Heart right ventricle (tissue), 16 donors: ENCODE measurements around the gene POGK. TPM values are rescaled to one million over a fixed set of nuclear protein-coding genes. Genes with fewer than 3 reads are reported as not detected.

ENCODE experiments used
- ATAC-seq, 8 donors: fragments of 200-7000 bp; cut with Tn5 transposase; one replicate each; pipeline ENCODE4 v1.9.1; 2020; ENCODE audit warnings: mild to moderate bottlenecking in 8 of 8, moderate library complexity in 8 of 8, moderate number of reproducible peaks in 1 of 8
- DNase-seq, 2 donors: peaks; one replicate each; pipeline ENCODE4 v3.0.0-alpha.2; 2020
- H3K27ac ChIP-seq, 10 donors: fragments of 200-600 bp; sonication (generic) in 2 of 10; one replicate each; pipeline versions ENCODE4 v1.5.0 to v1.8.0; 2020 to 2022; ENCODE audit warnings: mild to moderate bottlenecking in 3 of 10
- H3K27me3 ChIP-seq, 7 donors: fragments of 200-600 bp; one replicate each; pipeline ENCODE4 v1.8.0; 2021 to 2022; ENCODE audit warnings: mild to moderate bottlenecking in 2 of 7
- H3K36me3 ChIP-seq, 9 donors: fragments of 200-600 bp; sonication (generic) in 1 of 9; one replicate each; pipeline versions ENCODE4 v1.5.0 to v1.8.0; 2020 to 2022; ENCODE audit warnings: mild to moderate bottlenecking in 2 of 9
- H3K4me1 ChIP-seq, 9 donors: fragments of 200-600 bp; sonication (generic) in 1 of 9; one replicate each; pipeline versions ENCODE4 v1.5.0 to v1.8.0; 2020 to 2022; ENCODE audit warnings: mild to moderate bottlenecking in 4 of 9
- H3K4me3 ChIP-seq, 10 donors: fragments of 200-600 bp; sonication (generic) in 2 of 10; one replicate each; pipeline versions ENCODE4 v1.5.0 to v1.8.0; 2020 to 2022; ENCODE audit warnings: mild to moderate bottlenecking in 7 of 10, moderate library complexity in 2 of 10
- H3K9me3 ChIP-seq, 11 donors: fragments of 200-600 bp in 10 of 11; sonication (generic) in 2 of 11; one replicate each; pipeline versions ENCODE4 v1.5.0 to v1.8.0; 2013 to 2022; ENCODE audit warnings: mild to moderate bottlenecking in 2 of 11, control low read depth in 1 of 11, moderate library complexity in 1 of 11
- WGBS, 2 donors: extraction: QIAGEN DNeasy Blood & Tissue Kit; methylation state at CpG; one replicate each; pipeline ENCODE4 v1.1.7; 2013; ENCODE audit warnings: inconsistent platforms in 1 of 2; 5-methylcytosine and 5-hydroxymethylcytosine counted together
- intact Hi-C, 10 donors: fragments of 100-400 bp; cut with DNase I; formaldehyde crosslinking; loops; one replicate each; pipeline versions ENCODE4 v1.11.1 to v1.14.2; 2022
- polyA plus RNA-seq, 2 donors: library from polyadenylated mRNA; stranded (reverse); fragments of 200-250 nt; gene quantifications; one replicate each; pipeline ENCODE4 v1.2.3, GENCODE V29; 2013
- total RNA-seq, 10 donors: library from RNA; stranded (reverse); fragmentation: NEBNext Ultra II Directional in 3 of 10; extraction: Animal tissue kit (Norgen Biotek cat#: 25700) in 3 of 10; gene quantifications; one replicate each; pipeline versions ENCODE4 v1.2.1 to v1.2.4, GENCODE V29; 2021 to 2023
- TF ChIP-seq, protein P1 (sequence below), 9 donors: fragments of 200-600 bp; sonication (generic) in 2 of 9; IDR thresholded peaks; one replicate each; pipeline versions ENCODE4 v1.5.0 to v1.8.0; 2021 to 2022; ENCODE audit warnings: antibody characterized with exemption in 9 of 9, mild to moderate bottlenecking in 5 of 9, moderate library complexity in 1 of 9
- donor health status: Arrhythmogenic right ventricular cardiomyopathy.
- donor health status: ischemic (EF 13 %, LVEDD 7.1; RV severe dilation, severe dysfunction).
- donor health status: healthy with polysubstance abuse.
- donor health status: DM: no; HTN: yes; CAD: no.
- donor health status: DM: no; HTN: no; CAD: no.
- donor health status: ischemic (EF 25% LVEDD 6.9; RV normal size, moderate dysfunction).
- donor health status: ischemic (EF 25% LVEDD 5.7; RV mildly dilated, moderate dysfunction).
- donor health status: healthy.
- donor health status: DM: yes; HTN: yes; CAD: no.
- donor health status: Ischemic cardiomyopathy.
- donor health status: ischemic (EF 35%, LVEDD 5.7; RV mildly dilated, moderate dysfunction).
- donor health status: nonischemic (EF 11% LVEDD 7.7; RV severe dilation, severe dysfunction).
- donor health status: DM: yes; HTN: yes; CAD: no.
- donor health status: PGD.
- donor health status: ischemic (EF 29% LVEDD 5.4; RV normal size, mild dysfunction).
- donor health status: nonischemic (EF 23%, LVEDD 6.1; RV moderate dilation, normal function).

POGK gene
- total and polyA plus RNA-seq, 12 donors = 5.6 to 19.2 (median 13.3) TPM

DNA sequence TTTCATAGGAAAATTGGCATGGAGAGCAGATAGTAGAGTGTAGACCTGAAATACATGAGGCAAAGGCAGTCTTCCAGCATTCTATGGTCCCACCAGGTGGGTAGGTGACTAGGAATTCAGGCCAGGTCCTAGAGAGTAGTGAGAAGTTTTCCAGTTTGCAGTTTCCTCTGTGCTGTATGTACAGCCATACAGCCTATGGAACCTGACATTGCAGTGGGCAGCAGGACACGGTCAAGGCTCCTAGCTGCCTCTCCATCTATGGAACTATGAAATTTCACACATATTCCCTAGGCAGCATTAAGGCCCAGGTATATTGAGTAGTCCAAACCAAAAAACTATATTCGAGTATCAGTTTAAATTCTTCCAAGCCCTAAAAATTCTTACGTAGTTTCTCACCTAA, 16.3 kb downstream of the POGK start:
- peaks cover 0 to 26% (median 6%) of the 10 kb centered on the region in 9 donors for H3K4me1 ChIP-seq
- DNase-seq = no peak
- TF ChIP-seq, protein P1, sequence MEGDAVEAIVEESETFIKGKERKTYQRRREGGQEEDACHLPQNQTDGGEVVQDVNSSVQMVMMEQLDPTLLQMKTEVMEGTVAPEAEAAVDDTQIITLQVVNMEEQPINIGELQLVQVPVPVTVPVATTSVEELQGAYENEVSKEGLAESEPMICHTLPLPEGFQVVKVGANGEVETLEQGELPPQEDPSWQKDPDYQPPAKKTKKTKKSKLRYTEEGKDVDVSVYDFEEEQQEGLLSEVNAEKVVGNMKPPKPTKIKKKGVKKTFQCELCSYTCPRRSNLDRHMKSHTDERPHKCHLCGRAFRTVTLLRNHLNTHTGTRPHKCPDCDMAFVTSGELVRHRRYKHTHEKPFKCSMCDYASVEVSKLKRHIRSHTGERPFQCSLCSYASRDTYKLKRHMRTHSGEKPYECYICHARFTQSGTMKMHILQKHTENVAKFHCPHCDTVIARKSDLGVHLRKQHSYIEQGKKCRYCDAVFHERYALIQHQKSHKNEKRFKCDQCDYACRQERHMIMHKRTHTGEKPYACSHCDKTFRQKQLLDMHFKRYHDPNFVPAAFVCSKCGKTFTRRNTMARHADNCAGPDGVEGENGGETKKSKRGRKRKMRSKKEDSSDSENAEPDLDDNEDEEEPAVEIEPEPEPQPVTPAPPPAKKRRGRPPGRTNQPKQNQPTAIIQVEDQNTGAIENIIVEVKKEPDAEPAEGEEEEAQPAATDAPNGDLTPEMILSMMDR (IDR thresholded peaks at IDR 0.05) = no peak
- no peak for ATAC-seq
- no peak overlapping the region for H3K4me3 ChIP-seq
- H3K36me3 ChIP-seq = peaks cover 0 to 100% (median 56%) of the 10 kb centered on the region in 9 donors
- H3K27ac ChIP-seq = no peak overlapping the region
- no peaks in the 10 kb centered on the region for H3K9me3 ChIP-seq
- intact Hi-C loops = no loop called here
- H3K27me3 ChIP-seq = no peaks in the 10 kb centered on the region
- 87 to 93% methylated on average over 3 of the region's 3 CpGs for WGBS, 2 donors

DNA sequence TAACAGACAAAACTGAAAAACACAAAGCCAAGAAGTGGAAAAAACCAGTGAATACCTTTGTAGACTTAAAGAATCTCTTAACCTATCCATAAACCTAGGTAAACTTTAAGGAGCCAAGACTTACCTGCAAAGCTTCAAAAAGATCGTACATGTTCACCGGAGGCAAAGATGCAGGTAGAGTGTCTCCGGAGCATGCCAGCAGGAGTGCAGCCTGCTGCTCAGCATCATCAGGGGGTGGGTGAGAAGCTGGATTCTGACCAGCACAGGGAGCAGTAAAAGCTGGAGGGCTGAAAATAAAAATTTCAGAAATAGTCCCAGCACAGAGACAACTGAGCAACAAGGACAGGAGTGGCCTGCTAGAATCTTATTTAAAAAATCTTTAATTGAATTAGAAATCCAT, 18.7 kb downstream of the POGK start:
- Histone ChIP-seq H3K27ac (no peak overlapping the region), H3K36me3 (peaks cover 0 to 100% (median 60%) of the 10 kb centered on the region in 9 donors), H3K4me3 (no peak overlapping the region), H3K4me1 (peaks cover 0 to 13% (median 6%) of the 10 kb centered on the region in 9 donors), H3K27me3 (no peaks in the 10 kb centered on the region), H3K9me3 (no peaks in the 10 kb centered on the region)
- 90 to 98% methylated on average over 3 of the region's 3 CpGs for WGBS, 2 donors
- intact Hi-C loops = no loop called here
- DNase-seq (no peak), ATAC-seq (no peak)
- TF ChIP-seq, protein P1 (IDR thresholded peaks at IDR 0.05) = no peak

DNA sequence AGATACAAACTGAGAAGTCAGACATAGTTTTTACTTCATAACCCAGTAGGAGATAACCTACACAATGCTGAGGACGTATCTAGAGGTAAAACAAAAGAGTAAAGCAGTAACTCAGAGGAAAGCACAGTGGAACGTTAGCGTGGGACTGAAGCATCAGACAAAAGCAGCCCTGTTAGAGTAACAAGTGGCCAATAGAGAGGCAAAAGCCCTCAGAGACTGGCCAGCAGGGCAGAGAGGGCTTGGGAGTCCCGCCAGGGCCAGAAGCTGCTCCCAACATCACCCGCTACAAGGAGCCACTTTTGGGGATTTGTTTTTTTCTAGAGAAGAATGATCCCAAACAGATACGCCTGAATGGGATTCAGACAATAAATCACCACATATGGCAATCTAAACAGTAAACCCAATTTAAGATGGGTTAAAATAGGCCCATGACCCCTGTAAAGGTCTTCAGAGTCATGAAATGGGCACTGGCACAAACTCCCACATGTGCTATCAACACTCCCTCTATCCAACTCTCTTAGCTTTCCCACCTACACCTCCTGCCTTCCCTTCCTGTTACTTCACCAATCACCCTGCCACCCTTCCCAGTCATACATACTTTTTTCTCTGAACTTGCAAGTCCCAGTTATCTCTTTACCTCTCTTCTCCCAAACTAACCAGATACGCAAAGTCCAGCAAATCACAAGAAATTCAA, 19.6 kb downstream of the POGK start:
- Histone ChIP-seq H3K27me3 (no peaks in the 10 kb centered on the region), H3K36me3 (peaks cover 0 to 100% (median 58%) of the 10 kb centered on the region in 9 donors), H3K27ac (no peak overlapping the region), H3K9me3 (no peaks in the 10 kb centered on the region), H3K4me3 (no peak overlapping the region), H3K4me1 (peaks cover 0 to 13% (median 3%) of the 10 kb centered on the region in 9 donors)
- TF ChIP-seq, protein P1 (IDR thresholded peaks at IDR 0.05) = no peak
- DNase-seq (no peak), ATAC-seq (peak in 1 of 8 donors; percentile 43)
- intact Hi-C loops = no loop called here
- 82 to 84% methylated on average over 7 of the region's 7 CpGs for WGBS, 2 donors

DNA sequence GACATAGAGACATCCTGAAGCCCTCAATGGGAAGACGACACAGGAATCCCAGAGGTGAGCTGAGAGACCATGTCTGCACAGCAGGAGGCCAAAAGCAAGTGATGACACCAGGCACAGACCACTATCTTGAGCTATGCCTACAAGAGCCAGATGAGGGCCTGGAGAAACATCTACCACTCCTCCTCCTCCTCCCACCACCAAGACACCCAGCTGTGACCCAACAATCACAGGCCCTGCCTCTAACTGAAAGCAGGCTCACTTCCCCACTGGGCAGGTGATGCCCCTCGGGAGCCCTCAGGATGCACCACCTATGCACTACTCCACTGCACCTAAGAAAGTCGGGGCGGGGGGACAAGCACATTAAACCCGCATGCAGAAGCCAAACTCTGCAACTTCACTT, 20.3 kb downstream of the POGK start:
- Histone ChIP-seq H3K27ac (no peak overlapping the region), H3K36me3 (peaks cover 0 to 100% (median 55%) of the 10 kb centered on the region in 9 donors), H3K27me3 (no peaks in the 10 kb centered on the region), H3K9me3 (no peaks in the 10 kb centered on the region), H3K4me3 (no peak overlapping the region), H3K4me1 (peaks cover 0 to 13% (median 3%) of the 10 kb centered on the region in 9 donors)
- TF ChIP-seq, protein P1 (IDR thresholded peaks at IDR 0.05) = no peak
- DNase-seq = no peak
- no peak for ATAC-seq
- intact Hi-C loops = no loop called here
- 77 to 86% methylated on average over 5 of the region's 5 CpGs for WGBS, 2 donors
